Stimulated activated CD8-positive, alpha-beta memory T cell treated with anti-CD3 and anti-CD28 coated beads, Interleukin-2, amount 100 ng/mL, for 1 hour (primary cell): ENCODE measurements around the gene TRMT61A.
"Not testable (repeated sequence)": the region's sequence is repeated elsewhere in the genome, so short reads cannot be mapped to it uniquely, and the experiment has no call there.

Experiments used
- DNase-seq, 2 donors: peaks; one replicate each; pipeline ENCODE4 v3.0.0-alpha.2; 2020; ENCODE audit warnings: low read depth in 2 of 2

Gene TRMT61A

DNA sequence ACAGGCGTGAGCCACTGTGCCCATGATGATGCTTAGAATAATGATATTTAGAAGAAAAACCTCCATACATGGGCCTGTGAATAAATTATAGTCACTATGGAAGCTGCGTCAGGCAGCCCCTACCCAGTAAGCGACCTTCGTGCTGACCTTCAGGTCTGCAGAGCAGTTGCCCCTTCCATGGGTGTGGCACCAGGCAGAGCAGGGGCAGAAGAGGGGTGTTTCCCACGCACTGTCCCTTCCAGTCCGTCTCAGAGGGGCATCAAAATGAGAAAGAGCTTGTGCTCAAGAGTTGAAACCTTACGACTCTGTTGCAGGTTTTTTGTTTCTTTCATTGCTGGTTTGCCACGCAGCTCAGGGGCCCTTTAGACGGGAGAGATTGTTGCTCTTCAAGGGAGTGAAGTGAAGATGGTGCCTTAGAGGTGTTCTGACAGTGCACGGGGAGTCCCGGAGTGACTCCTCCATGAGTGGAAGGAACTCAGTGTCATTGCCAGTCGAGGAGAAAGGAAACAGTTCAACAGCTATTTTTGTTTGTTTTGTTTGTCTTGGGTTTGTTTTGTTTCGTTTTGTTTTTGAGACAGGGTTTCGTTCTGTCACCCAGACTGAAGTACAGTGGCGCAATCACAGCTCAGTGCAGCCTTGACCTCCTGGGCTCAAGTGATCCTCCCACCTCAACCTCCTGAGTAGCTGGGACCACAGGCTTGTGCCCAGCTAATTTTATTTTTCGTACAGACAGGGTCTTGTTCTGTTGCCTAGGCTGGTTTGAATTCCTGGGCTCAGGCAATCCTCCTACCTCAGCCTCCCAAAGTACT, 20.3 kb upstream of the TRMT61A start:
- DNase-seq: no peak

DNA sequence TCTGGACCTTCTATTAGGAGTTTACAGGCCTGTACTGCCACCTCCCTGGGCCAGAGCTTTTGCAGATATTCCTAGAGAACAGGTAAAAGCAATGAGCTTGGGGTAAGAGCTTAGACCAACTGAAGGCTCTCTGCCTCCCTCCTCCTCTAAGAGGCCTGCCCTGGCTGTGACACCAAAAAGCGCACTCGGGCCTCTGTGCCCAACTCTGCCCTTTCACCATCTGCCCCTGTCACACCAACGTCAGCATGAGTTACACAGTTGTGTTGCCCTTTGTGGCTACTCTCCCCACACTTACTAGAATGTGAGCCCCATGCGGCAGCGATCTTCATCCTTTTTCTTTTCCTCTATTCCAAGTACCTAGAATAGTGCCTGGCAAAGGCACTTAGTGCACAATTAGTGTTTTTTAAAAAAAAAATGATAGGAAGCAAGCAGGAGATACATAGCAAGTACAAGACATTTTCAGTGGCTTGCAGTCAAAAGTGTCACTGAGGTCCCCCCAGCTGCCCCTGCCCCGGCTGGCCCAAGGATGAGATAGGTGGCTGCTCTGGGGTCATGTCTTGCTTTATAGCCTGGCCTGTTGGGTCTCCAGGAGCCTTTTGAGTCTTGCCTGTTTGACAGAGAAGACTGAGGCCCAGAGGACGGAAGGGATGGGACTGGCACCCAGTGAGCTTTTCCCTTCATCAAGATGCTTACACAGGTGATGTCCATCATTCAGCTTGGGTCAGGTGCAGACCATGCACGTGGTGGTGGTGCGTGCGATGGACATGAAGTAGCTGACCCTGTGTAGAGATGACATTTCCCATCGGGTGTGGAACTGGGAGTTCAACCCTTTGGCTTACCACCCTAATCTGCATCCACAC, 18.9 kb upstream of the TRMT61A start:
- DNase-seq: no peak

DNA sequence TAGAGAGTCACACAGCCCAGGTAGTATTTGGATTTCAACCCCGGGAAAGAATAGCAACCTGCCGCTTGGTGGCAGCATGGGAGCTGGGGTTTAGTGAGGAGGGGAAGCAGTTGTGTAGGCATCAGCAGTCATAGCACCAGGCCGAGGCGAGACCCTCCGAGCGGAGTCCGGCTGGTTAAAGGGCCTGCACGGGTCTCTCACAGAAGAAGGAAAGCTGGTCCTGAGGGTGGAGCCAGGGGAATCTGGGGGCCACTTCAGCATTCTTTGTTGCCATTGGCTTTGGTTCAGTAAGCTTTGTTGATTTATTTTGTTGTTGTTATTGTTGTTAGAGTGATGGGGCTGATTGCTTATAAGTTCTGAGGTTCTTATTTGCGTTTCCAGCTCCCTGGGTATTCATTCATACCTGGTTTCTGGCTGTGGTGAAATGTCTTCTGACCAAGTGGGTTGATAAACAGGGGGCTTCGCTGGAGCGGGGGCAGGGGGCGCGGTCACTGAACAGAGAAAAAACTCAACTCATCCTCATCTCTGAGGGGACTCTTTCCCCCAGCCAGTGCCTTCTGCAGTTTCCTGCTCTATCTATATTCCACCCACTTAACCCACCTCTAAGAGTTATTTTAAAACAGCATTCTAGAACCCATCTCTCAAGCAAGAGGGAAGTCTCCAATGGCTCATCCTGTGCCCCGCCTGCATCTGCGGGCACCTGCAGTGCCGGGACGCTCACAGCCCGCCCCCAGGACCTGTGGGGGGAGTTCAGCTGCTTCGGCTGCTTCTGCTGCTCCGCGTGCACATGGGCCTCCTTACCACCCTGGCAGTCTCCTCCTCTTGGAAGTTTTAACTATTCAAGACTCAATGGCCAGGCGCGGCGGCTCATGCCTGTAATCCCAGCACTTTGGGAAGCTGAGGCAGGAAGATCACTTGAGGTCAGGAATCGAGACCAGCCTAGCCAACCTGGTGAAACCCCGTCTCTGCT, 18.0 kb upstream of the TRMT61A start:
- no peak for DNase-seq

DNA sequence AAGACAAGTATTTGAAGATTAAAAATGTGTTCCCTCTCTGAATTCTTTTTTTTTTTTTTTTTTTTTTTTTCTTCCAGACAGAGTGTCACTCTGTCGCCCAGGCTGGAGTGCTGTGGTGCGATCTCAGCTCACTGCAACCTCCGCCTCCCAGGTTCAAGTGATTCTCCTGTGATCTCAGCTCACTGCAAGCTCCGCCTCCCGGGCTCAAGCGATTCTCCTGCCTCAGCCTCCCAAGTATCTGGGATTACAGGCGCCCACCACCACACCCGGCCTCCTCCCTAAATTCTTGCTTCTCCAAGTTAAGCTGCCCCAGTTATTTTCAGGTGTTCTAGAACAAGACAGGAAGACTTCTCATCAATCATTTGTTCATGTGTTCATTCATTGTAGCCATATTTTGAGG, 16.8 kb upstream of the TRMT61A start:
- not testable (repeated sequence) for DNase-seq

DNA sequence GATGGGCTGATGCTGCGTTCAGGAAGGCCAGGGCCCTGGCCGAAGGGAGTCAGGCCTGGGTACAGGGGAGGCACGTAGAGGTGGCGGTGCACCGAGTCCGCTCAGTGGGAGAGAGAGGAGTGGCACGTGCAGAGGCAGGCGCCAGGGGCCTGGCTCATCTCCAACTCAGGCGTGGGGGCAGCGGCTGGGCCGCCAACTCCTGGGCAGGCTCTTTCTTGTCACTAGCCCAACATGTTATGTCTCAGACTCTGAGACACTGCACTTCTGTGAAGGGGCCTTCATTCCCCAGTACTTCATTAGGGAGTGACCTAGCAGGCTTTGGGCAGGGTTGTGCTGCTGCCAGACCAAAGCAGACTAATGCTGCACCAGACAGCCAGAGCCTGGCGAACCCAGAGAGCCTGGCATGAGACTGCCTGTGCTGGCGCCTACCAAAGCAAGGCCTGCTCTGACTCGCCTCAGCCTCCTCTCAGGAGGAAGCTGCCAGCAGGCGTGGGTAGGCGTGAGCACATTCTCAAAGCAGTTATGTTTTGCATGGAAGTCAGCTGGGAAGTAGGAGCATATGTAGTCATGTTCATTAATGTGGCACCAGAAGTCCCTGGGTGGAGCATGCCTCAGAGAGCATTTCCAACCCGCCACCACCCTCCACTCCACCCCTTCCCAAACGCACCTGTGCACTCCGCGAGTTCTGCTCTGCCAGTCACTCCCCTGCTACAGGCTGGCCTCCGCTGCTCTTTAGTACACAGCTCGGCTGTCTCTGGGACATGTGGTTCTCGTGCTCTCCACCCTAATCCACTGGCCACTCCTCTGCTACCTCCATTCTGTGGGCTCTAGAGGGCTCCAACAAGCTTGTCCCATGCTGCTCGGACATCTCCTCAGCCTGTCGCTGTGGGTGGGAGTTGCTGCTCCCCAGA, 16.0 kb upstream of the TRMT61A start:
- no peak for DNase-seq

DNA sequence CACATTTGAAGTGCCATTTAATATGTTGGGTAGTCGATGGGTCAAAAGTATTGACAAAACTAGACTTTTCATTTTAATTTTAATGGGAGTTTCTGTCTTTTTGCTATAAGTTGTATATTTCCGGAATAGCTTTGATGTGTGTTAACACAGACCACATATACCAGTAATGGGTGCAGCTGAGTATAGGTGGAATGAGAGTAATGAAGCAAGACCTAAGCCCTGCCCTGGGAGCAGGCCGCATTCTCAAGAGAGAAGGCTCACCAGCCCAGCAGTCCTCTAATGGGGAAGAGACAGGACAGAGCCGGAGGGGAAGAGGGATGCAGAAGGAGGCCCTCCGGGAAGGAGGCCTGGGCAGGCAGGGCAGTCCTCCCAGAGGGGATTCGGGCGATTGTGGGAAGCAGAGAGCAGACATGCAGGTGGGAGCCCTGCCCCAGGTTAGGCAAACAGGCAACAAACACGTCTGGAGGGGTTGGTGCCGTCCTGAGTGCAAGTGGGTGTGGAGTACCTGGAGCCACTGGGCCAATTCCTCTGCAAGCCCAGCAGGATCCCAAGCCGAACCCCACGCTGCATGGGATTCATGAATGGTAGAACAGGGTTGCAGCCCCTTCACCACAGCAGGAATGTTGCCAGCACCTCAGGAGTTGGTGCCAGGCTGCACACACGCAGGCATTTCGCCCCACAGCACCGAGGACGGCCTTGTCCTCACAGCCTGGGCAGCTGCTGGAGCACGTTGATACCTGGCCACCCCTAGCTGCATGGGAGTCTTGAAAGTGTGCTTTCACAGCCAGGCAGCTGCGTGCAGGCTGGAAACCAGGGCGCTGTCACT, 14.2 kb upstream of the TRMT61A start:
- DNase-seq: no peak

DNA sequence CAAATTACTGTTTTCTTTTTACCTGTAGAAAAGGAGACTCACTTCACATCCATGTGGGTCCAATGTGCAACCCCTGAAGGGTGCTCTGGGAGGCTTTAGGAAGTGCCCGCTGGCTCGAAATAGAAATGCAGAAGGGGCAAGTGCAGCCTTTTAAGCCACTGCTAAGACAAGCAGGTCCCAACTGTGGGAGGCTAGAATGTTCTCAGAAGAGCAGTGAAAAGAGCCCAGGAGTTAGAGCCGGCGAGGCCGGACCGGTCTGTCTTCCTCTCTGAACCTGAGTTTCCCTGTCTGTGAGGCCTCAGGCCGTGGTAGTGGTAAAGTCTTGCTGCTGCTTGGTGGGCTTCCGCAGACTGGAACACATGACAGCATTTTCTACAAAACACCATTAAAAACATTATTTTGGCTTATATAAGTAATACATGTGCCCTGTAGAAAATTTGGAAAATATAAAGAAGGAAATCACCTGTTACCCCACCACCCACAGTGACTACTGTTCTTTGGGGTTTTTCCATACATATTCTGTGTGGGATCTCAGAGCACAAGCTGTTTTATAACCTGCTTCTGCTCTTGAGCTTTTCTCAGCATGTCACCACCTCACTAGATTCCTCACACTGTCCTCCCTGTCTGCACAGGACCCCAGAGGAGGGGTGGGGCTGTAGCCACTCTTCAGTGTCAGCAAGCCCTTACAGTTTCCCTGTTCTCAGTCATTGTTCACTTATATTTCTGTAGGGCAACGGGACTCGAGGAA, 12.4 kb upstream of the TRMT61A start:
- DNase-seq: no peak

DNA sequence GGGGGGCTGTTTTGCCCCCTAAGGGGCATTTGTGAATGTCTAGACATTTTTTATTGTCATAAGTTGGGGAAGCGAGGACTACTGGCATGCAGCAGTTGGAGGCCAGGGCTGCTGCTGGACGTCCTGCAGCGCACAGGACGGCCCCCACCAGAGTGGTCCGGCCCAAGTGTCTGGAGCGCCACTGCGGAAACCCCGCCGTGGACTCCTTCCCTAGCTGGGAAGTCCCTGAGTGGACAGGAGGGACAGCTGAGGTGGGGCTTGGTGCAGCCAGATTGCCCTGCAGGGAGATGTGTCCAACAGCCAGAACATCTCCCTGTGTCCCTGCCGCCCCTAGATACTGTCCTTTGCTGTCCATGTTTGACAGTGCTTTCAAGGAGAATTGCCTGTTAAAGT, 11.8 kb upstream of the TRMT61A start:
- no peak for DNase-seq

DNA sequence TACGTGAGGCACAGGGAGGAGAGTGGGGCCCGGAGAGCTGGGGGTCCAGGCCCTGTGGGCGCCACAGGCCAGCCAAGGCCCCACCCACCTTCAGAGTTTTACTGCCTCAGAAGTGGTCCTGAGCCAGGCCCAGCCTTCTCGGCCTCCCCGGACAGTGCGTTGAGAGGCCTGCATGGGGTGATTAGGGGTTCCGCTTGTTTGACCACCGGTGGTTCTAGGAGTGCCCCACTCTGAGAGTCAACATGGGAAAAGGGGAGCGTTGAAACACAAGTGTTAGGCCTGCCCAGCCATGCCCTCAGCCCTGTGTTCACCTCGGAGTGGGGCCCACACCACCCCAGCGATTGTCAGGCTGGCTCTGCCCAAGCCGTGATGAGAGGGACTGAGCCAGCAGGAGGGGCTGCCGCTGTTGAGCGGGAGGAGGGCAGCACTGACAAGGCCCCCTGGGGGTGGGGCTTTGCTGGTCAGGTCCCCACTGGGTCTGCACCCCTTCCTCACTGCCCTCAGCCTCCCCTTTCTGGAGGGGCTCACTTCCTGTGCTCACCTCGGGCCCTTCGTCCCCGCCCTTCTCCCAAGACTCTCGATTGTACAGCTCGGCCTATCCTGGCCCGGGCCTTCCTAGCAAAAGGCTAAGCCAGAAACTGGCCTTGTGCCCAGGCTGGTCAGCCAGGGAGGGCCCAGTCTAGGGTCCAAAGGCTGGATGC, 11.1 kb upstream of the TRMT61A start:
- no peak for DNase-seq

DNA sequence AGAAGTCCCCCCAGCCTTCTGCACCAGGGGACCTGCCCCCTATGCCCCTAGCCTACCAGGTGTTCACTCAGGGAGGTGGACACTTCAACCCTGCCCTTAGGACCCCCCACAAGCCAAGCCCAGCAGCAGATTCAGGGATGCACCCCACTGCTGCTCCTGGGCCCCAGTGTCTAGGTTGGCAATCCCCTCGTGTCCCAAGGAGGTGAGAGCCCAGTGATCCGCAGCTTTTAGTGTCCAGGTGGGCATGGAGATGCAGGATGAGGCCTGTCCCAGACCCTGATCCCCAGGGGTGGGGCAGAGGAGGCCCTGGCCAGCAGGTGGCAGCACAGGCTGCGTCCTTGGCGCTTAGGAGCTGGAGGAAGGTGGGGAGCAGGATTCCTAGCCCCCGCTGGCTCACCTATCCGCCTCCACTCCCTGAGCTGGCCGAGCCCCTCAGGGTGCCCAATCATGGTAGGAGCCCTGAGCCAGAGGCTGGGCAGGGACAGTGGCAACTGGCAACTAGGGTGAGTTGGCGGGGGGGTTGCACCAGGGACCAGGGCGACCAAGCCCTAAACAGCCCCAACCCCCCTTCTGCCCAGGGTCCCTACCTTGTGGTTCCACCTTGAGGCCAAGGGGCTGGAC, 10.5 kb upstream of the TRMT61A start:
- DNase-seq: peak; percentile 29 to 33

DNA sequence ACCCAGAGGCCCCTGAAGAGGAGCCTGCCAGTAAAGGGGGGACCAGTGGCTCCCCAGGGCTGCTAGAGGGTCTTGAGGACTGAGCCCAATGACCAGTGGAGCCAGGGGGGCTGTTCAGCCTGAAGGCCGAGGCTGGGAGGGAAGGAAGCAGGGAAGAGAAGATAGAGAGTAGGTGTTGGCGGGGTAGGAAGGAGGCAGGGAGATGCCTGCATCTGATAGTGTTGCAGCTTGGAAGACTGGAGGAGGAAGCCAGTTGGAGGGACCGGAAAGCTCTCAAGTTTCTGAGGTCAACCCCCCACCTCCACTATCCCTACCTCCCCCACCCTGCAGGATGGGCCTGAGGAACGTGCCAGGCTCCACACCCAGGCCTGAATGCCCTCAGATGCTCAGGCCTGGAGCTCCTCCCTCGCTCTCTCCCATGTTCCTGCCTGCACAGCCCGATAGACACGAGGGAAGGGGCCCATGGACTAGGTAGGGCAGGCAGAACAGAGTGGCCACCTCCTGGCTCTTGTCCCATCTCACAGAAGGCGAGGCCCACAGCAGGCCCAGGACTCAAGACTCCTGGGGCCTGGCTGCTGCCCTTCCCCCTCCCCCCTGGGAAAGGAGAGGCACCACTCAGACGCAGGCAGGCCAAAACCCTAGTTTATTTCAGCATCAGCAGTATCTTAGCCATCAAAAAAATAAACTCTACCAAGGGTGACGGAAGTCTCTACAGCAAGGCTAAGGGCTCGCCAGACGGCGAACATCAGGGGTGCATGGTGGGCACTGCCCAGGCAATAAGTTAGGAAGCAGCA, 9.8 kb upstream of the TRMT61A start:
- no peak for DNase-seq

DNA sequence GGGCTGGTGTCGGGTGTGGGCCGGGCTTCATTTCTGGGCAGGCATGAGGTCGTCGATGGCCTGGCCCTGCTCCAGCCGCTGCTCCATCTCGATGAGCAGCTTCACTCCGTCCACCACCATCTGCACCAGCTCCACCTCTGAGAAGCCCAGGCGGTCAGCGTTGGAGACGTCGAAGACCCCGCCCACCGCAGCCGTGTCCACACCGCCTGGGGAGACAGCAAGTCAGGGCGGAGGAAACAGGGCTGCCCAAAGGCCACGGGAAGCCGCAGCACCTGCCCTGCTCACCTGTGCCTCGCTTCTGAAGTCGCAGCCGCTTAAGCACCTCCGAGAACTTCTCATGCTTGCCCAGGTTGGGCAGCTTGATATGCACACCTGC, 9.2 kb upstream of the TRMT61A start:
- no peak for DNase-seq

DNA sequence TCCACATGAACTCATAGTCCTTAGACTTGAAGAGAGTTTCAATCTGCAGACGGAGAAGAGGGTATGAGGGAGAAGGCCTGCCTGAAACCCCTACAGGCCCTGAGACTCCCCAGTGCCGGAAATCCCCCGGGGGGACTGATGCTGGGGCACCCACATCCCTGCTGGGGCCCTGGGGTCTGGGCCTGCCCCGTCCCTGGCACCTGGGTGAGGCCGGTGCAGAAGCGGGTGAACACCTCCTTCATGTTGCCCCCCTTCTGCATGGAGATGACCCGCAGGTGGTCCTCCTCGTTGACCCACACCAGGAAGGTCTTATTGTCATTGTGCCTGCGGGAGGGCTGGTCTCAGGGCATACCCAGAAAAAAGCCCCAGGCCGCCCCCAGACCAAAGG, 8.7 kb upstream of the TRMT61A start:
- no peak for DNase-seq

DNA sequence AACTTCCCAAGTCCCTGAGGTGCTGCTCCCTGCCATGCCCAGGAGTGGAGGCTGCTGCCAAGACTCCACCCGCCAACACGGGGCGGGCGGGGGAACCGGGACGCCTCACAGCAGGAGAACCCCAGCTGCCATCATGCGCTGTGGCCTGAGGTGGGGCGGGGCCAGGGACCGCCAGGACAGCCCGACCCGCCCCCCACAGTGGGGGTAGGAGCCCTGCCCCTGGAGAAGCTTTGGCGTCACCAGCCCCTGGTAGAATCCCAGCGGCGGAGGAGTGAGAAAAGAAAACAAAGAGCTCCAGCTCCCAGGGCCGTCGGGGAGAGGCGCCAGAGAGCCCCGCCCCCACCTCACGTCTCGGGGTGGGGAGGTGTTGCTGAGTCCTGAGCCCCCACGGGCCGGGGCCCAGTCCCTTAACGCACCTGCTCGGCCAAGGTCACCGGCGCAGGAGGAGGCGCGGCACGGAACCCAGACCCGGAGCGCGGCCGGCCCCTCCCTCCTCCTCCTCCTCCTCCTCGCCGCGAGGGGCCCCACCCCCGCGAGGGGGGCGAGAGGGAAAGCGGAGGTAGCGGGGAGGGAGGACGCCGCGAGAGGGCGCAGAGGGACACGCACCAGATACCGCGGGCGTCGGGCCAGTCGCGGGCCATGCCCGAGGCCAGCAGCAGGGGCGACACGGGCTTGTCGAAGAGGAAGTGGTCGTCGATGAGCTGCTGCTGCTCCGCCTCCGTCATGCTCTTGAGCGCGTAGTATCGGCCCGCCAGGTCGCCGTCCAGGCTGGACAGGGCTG, 8.1 kb upstream of the TRMT61A start:
- DNase-seq: peak; percentile 27 to 50

DNA sequence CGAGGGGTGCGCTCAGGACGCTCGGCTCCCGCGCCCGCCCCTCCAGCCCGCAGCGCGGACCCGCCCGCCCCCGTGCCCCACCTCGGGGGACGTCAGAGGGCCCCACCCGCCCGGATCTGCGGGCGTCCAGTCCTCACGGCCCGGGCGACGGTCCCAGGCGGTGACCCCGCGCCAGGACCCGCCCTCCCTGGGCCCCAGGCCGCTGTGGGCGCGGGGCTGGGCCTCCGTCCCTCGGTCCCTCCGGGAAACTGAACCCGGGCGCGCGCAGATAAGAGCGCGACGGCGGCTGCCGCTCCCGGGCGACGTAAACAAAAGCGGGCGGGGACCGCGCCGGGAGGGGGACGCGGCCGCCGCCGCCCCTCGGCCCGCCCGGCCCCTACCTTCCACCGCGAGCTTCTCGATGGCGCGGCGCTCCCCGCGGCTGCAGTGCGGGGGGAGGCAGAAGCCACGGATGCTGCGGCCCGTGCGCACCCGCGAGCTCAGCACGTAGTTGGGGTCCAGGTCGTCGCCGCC, 7.5 kb upstream of the TRMT61A start:
- DNase-seq: no peak

DNA sequence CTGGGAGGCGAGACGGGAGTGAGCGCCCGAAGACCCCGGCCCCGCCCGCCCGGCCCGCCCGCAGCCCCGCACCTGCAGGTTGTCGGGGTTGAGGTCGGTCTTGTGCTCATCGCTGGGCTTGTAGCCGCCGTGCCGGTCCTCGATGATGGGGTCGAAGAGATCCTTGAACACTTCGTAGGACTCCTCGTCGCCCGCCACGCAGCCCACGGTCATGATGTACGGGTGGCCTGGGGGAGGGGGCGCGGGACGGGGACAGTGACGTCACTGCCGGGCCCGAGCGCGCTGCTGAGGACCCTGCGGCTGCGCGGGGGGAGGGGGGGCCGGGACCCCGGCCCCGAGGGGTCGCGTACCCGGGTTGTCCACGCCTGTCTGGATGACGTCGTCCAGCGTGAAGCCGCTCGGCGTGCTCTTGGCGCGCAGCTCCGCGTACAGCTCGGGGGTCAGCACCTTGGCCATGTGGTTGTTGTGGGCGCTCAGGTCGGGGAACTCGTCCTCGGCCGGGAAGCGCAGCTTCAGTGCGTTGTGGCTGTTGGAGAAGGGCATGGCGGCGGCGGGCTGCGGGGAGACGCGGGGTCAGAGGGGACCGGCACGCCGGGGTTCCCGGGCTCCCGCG, 6.9 kb upstream of the TRMT61A start:
- DNase-seq: no peak
